Measurements from ENCODE around the gene MAPK1.
"Not testable (repeated sequence)": the region's sequence is repeated elsewhere in the genome, so short reads cannot be mapped to it uniquely, and the experiment has no call there.

The MAPK1 gene

DNA sequence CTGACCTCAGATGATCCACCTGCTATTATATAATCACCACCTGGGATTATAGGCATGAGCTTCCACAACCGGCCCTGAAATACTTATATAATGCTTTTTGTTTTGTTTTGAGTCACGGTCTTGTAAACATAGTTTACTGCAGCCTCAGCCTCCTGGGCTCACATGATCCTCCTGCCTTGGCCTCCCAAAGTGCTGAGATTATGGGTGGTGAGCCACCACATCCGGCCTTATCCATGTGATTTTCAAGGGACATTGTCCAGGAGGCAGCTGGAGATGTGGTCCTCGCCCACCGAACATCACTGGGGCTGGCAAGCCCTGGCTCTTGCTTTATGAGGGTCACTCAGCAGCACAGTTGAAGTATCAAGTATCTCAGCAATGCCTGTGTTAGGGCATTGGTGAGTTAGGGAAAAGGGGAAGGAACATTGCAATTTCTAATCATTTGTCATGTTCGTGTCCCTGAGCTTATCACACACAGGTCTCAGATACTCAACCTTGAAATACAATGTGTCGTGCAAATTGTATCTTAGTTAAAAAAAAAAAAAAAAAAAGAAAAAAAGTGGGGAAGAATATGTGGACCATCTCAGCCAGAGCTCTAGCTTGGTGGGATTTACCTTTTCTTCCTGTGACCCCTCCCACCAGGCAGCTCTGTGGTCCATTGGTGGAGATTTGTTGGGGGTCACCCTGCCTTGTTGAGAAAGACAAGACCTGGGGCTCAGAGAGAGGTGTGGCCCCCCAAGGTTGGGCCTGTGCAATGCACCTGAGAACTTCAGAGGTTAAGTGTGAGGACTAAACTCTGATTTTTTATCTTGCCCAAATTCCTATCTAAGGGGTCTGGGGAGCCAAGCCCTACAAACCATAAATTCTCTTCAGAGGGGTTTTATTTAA is 40.4 kb upstream of the MAPK1 start:
- no peak for DNase-seq
- no peaks in the 10 kb centered on the region for H3K27me3 ChIP-seq (ENCODE audit: insufficient read depth, low read depth, severe bottlenecking)
- TF ChIP-seq, protein P1, sequence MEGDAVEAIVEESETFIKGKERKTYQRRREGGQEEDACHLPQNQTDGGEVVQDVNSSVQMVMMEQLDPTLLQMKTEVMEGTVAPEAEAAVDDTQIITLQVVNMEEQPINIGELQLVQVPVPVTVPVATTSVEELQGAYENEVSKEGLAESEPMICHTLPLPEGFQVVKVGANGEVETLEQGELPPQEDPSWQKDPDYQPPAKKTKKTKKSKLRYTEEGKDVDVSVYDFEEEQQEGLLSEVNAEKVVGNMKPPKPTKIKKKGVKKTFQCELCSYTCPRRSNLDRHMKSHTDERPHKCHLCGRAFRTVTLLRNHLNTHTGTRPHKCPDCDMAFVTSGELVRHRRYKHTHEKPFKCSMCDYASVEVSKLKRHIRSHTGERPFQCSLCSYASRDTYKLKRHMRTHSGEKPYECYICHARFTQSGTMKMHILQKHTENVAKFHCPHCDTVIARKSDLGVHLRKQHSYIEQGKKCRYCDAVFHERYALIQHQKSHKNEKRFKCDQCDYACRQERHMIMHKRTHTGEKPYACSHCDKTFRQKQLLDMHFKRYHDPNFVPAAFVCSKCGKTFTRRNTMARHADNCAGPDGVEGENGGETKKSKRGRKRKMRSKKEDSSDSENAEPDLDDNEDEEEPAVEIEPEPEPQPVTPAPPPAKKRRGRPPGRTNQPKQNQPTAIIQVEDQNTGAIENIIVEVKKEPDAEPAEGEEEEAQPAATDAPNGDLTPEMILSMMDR (IDR thresholded peaks at IDR 0.05; ENCODE audit: low read depth, low read length): no peak

GRCh38 chr22:21905234-21905633 is 37.8 kb upstream of the MAPK1 start:
- not testable (repeated sequence) for H3K27ac ChIP-seq; H3K9me3 ChIP-seq (ENCODE audit: severe bottlenecking); H3K4me3 ChIP-seq (ENCODE audit: low read depth, low read length); H3K36me3 ChIP-seq; DNase-seq; H3K27me3 ChIP-seq (ENCODE audit: insufficient read depth, low read depth, severe bottlenecking)

More for the DNA sequence above, 40.4 kb upstream of the MAPK1 start:
- Histone ChIP-seq H3K36me3 (no peaks in the 10 kb centered on the region), H3K9me3 (ENCODE audit: severe bottlenecking) (no peaks in the 10 kb centered on the region), H3K4me3 (ENCODE audit: low read depth, low read length) (no peak overlapping the region), H3K27ac (no peak overlapping the region)

- DNase-seq: no peak
- Histone ChIP-seq H3K27ac (no peak overlapping the region), H3K4me3 (ENCODE audit: low read depth, low read length) (no peak overlapping the region), H3K27me3 (ENCODE audit: insufficient read depth, low read depth, severe bottlenecking) (no peaks in the 10 kb centered on the region), H3K36me3 (no peaks in the 10 kb centered on the region), H3K9me3 (ENCODE audit: severe bottlenecking) (no peaks in the 10 kb centered on the region)
- TF ChIP-seq, protein P1 (IDR thresholded peaks at IDR 0.05; ENCODE audit: low read depth, low read length): no peak
These were observed 36.9 kb upstream of the MAPK1 start for GRCh38 chr22:21904250-21904789.

GRCh38 chr22:21903283-21903682 is 35.8 kb upstream of the MAPK1 start:
- Histone ChIP-seq H3K27ac (no peak overlapping the region), H3K4me3 (ENCODE audit: low read depth, low read length) (no peak overlapping the region), H3K9me3 (ENCODE audit: severe bottlenecking) (no peaks in the 10 kb centered on the region), H3K36me3 (no peaks in the 10 kb centered on the region), H3K27me3 (ENCODE audit: insufficient read depth, low read depth, severe bottlenecking) (no peaks in the 10 kb centered on the region)
- DNase-seq: no peak
- TF ChIP-seq, protein P1 (IDR thresholded peaks at IDR 0.05; ENCODE audit: low read depth, low read length): no peak

DNA sequence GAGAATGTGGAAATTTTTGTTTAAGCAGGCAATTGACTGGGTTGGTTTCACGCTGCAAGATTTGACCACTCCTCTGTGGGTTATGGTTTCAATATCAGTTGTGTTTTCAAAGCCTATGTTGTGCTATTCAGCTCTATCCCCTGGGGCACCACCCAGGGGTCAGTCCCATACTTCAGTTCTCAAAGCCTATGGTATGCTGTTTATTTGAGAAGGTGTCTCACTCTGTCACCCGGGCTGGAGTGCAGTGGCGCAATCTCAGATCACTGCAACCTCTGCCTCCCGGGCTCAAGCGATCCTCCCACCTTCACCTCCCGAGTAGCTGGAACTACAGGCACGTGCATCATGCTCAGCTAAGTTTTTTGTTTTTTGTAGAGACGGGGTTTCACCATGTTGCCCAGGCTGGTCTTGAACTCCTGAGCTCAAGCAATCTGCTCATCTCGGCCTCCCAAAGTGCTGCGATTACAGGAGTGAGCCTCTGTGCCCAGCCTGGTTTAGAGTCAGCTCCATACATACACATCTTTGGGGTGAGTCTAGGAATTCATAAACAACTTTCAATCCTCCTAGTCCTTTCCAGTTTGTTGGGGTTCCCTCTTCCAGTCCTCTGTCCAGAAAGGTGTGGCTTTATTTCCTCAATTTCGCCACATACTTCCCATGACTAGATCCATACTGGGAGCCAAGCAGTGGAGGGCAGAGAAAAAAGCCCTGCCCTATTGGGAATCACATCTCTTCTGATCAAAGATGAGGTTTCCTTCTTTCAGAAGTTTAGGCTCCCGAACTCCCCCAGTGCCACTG is 35.0 kb upstream of the MAPK1 start:
- Histone ChIP-seq H3K27me3 (ENCODE audit: insufficient read depth, low read depth, severe bottlenecking) (no peaks in the 10 kb centered on the region), H3K36me3 (no peaks in the 10 kb centered on the region), H3K9me3 (ENCODE audit: severe bottlenecking) (no peaks in the 10 kb centered on the region), H3K27ac (no peak overlapping the region), H3K4me3 (ENCODE audit: low read depth, low read length) (no peak overlapping the region)
- TF ChIP-seq, protein P1 (IDR thresholded peaks at IDR 0.05; ENCODE audit: low read depth, low read length): no peak
- DNase-seq: no peak

DNA sequence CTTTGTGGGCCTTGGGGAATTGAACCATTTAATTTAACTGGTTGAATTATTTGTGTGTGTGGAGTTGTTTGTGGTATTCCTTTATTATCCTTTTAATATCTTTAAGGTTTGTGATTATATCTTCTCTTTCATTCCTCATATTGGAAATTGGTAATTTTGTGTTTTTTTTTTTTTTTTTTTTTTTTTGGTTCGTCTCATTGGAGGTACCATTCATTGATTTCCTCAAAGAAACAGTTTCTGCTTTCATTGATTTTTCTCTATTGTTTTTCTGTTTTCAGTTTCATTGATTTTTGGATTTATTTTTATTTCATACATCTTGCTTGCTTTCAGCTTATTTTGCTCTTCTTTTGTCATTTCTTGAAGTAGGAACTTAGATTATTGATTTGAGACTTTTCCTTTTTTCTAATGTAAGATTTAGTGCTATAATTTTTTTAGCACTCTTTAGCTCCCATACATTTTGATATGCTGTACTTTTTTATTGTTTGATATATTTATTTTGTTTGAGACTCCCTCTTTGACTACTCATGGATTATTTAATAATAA is 31.0 kb upstream of the MAPK1 start:
- Histone ChIP-seq H3K9me3 (ENCODE audit: severe bottlenecking) (no peaks in the 10 kb centered on the region), H3K4me3 (ENCODE audit: low read depth, low read length) (no peak overlapping the region), H3K27ac (no peak overlapping the region), H3K27me3 (ENCODE audit: insufficient read depth, low read depth, severe bottlenecking) (no peaks in the 10 kb centered on the region), H3K36me3 (no peaks in the 10 kb centered on the region)
- DNase-seq: no peak
- TF ChIP-seq, protein P1 (IDR thresholded peaks at IDR 0.05; ENCODE audit: low read depth, low read length): no peak
